H9 (cell line): ENCODE results near the gene DCAF15. TPM values are rescaled to one million over a fixed set of nuclear protein-coding genes. Genes with fewer than 3 reads are reported as not detected.
"Not testable (repeated sequence)": the region's sequence is repeated elsewhere in the genome, so short reads cannot be mapped to it uniquely, and the experiment has no call there.

Experiments used
- DNase-seq: peaks from one replicate; pipeline ENCODE4 v3.0.0-alpha.2; 2017
- H2AFZ ChIP-seq: one replicate; pipeline ENCODE4 v1.6.1; 2013; ENCODE audit warnings: mild to moderate bottlenecking, low read length, control low read depth, moderate library complexity
- H2AK5ac ChIP-seq: 2 replicates; pipeline ENCODE4 v1.6.1; 2013; ENCODE audit warnings: low read length, control low read depth, mixed read lengths; ENCODE audit not compliant: insufficient read length
- H2BK120ac ChIP-seq: one replicate; pipeline ENCODE4 v1.6.1; 2013; ENCODE audit warnings: low read depth, mild to moderate bottlenecking, low read length, control low read depth, inconsistent platforms; ENCODE audit not compliant: poor library complexity, severe bottlenecking
- H2BK12ac ChIP-seq: 2 replicates; pipeline ENCODE4 v1.6.1; 2013; ENCODE audit warnings: low read length, control low read depth, mixed read lengths, low read depth; ENCODE audit not compliant: insufficient read length
- H2BK15ac ChIP-seq: 2 replicates; pipeline ENCODE4 v1.6.1; 2013; ENCODE audit warnings: low read depth, low read length, control low read depth
- H2BK20ac ChIP-seq: one replicate; pipeline ENCODE4 v1.6.1; 2013; ENCODE audit warnings: low read depth, mild to moderate bottlenecking, low read length, control low read depth, inconsistent platforms; ENCODE audit not compliant: poor library complexity, severe bottlenecking
- H2BK5ac ChIP-seq: 2 replicates; pipeline ENCODE4 v1.6.1; 2013; ENCODE audit warnings: low read length, control low read depth, mixed read lengths; ENCODE audit not compliant: insufficient read length
- H3K14ac ChIP-seq: 2 replicates; pipeline ENCODE4 v1.6.1; 2013; ENCODE audit warnings: low read length, control low read depth; ENCODE audit not compliant: insufficient read depth
- H3K18ac ChIP-seq: 2 replicates; pipeline ENCODE4 v1.6.1; 2013; ENCODE audit warnings: low read depth, mild to moderate bottlenecking, mixed read lengths, low read length, control low read depth; ENCODE audit not compliant: insufficient read length
- H3K23ac ChIP-seq: 2 replicates; pipeline ENCODE4 v1.6.1; 2013; ENCODE audit warnings: low read length, control low read depth, mixed read lengths, low read depth; ENCODE audit not compliant: insufficient read length
- H3K23me2 ChIP-seq: 2 replicates; pipeline ENCODE4 v1.6.1; 2013; ENCODE audit warnings: low read depth, mild to moderate bottlenecking, mixed read lengths, low read length, control low read depth; ENCODE audit not compliant: insufficient read length, poor library complexity, severe bottlenecking
- H3K27ac ChIP-seq: 2 replicates; pipeline ENCODE4 v1.5.1; 2013; ENCODE audit warnings: low read length, control low read depth, mixed read lengths, low read depth; ENCODE audit not compliant: insufficient read length
- H3K27me3 ChIP-seq: 2 replicates; pipeline ENCODE4 v1.6.1; 2013; ENCODE audit warnings: low read length, control low read depth, inconsistent platforms; ENCODE audit not compliant: insufficient read depth
- H3K4ac ChIP-seq: 2 replicates; pipeline ENCODE4 v1.6.1; 2013; ENCODE audit warnings: low read depth, mild to moderate bottlenecking, control low read depth, inconsistent platforms, low read length, moderate library complexity
- H3K4me1 ChIP-seq: 2 replicates; pipeline ENCODE4 v1.6.1; 2013; ENCODE audit warnings: low read length, control low read depth, inconsistent platforms; ENCODE audit not compliant: insufficient read depth
- H3K4me2 ChIP-seq: 2 replicates; pipeline ENCODE4 v1.6.1; 2013; ENCODE audit warnings: low read length, control low read depth, mixed read lengths; ENCODE audit not compliant: insufficient read length, insufficient read depth
- H3K56ac ChIP-seq: 2 replicates; pipeline ENCODE4 v1.6.1; 2013; ENCODE audit warnings: low read depth, mild to moderate bottlenecking, mixed read lengths, low read length, control low read depth; ENCODE audit not compliant: insufficient read length
- H3K79me1 ChIP-seq: 2 replicates; pipeline ENCODE4 v1.6.1; 2013; ENCODE audit warnings: low read depth, mild to moderate bottlenecking, moderate library complexity, low read length, control low read depth, inconsistent platforms; ENCODE audit not compliant: insufficient read depth, poor library complexity, severe bottlenecking
- H3K79me2 ChIP-seq: 2 replicates; pipeline ENCODE4 v1.6.1; 2013; ENCODE audit warnings: low read length, control low read depth, inconsistent platforms; ENCODE audit not compliant: insufficient read depth
- H3K9ac ChIP-seq: 2 replicates; pipeline ENCODE4 v1.6.1; 2013; ENCODE audit warnings: low read length, control low read depth, mixed read lengths; ENCODE audit not compliant: insufficient read length; ENCODE audit errors: extremely low read depth
- H3K9me3 ChIP-seq: one replicate; pipeline ENCODE4 v1.6.1; 2013; ENCODE audit warnings: low read depth, low read length, inconsistent platforms; ENCODE audit not compliant: control insufficient read depth
- H3T11ph ChIP-seq: one replicate; pipeline ENCODE4 v1.6.1; 2013; ENCODE audit warnings: mild to moderate bottlenecking, low read length, control low read depth, inconsistent platforms
- H4K20me1 ChIP-seq: one replicate; pipeline ENCODE4 v1.6.1; 2013; ENCODE audit not compliant: control insufficient read depth, insufficient read length, insufficient read depth
- H4K5ac ChIP-seq: 2 replicates; pipeline ENCODE4 v1.6.1; 2013; ENCODE audit warnings: low read depth, mild to moderate bottlenecking, mixed read lengths, low read length, control low read depth; ENCODE audit not compliant: insufficient read length
- H4K8ac ChIP-seq: replicated peaks from 2 replicates; pipeline ENCODE4 v1.6.1; 2013; ENCODE audit warnings: low read length, control low read depth, mixed read lengths, low read depth; ENCODE audit not compliant: insufficient read length
- H4K91ac ChIP-seq: 2 replicates; pipeline ENCODE4 v1.6.1; 2013; ENCODE audit warnings: low read depth, mild to moderate bottlenecking, moderate library complexity, mixed read lengths, low read length, control low read depth; ENCODE audit not compliant: insufficient read length
- H3K27ac Mint-ChIP-seq, 3 experiments: 2 replicates in 2 of 3; 3 replicates in 1 of 3; pipeline ENCODE4 v1.8.0; 2020 to 2021; ENCODE audit warnings: mixed read lengths in 3 of 3, mild to moderate bottlenecking in 1 of 3, moderate library complexity in 1 of 3
- H3K27me3 Mint-ChIP-seq: 2 replicates; pipeline ENCODE4 v1.8.0; 2021; ENCODE audit warnings: low read depth, mild to moderate bottlenecking, moderate library complexity, mixed read lengths
- H3K36me3 Mint-ChIP-seq, 3 experiments: 2 replicates in 2 of 3; 3 replicates in 1 of 3; pipeline ENCODE4 v1.8.0; 2020 to 2021; ENCODE audit warnings: low read depth in 3 of 3, mixed read lengths in 3 of 3; ENCODE audit not compliant: insufficient read depth in 1 of 3
- H3K4me1 Mint-ChIP-seq, 2 experiments: 2 replicates each; pipeline ENCODE4 v1.8.0; 2020; ENCODE audit warnings: mixed read lengths in 2 of 2
- H3K4me3 Mint-ChIP-seq, 2 experiments: 2 replicates in 1 of 2; 3 replicates in 1 of 2; pipeline ENCODE4 v1.8.0; 2020 to 2021; ENCODE audit warnings: mild to moderate bottlenecking in 2 of 2, mixed read lengths in 2 of 2, moderate library complexity in 1 of 2
- H3K9me3 Mint-ChIP-seq, 2 experiments: 2 replicates in 1 of 2; 3 replicates in 1 of 2; pipeline ENCODE4 v1.8.0; 2020; ENCODE audit warnings: mild to moderate bottlenecking in 2 of 2, mixed read lengths in 2 of 2, moderate library complexity in 1 of 2
- WGBS: extraction: QIAGEN DNeasy Blood & Tissue Kit; methylation state at CpG from one replicate; pipeline ENCODE4 v1.1.7; 2013; ENCODE audit warnings: missing lambda C conversion rate, low lambda C conversion rate, mixed read lengths; ENCODE audit not compliant: insufficient read length; ENCODE audit errors: extremely low coverage; 5-methylcytosine and 5-hydroxymethylcytosine counted together
- total RNA-seq: library from RNA; stranded (reverse); gene quantifications from 2 replicates; pipeline ENCODE4 v1.2.1, GENCODE V29; 2021
- TF ChIP-seq, protein P1 (sequence below): fragments of 200-600 bp; sonication (generic); conservative IDR thresholded peaks from 3 replicates; pipeline ENCODE4 v1.8.0; 2021; ENCODE audit warnings: antibody characterized with exemption, mild to moderate bottlenecking

DCAF15 gene
- total RNA-seq, 1 experiment from 2014 or later: 82.5 TPM

DNA sequence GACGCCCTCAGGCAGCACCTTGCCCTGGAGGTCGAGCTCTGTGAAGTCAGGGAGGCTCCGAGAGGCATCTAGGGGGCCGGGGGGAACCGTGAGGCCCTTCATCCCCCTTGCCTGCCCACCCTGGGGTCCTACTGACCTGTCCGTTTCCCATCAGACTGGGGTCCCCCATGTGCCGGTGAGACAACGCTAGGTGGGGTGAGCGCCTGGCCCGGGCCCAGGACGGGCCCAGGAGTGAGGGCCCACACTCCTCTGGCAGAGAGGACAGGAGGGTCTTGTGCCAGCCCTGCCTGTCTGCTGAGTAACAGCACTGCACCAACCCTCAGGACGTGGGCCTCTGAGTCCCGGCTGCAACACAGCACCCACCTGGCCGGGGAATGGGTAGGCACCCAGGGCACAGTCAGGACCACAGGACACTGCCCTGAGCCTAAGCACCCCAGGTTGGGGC lies 14.4 kb downstream of the DCAF15 start:
- peaks cover 11 to 44% (median 22%) of the 10 kb centered on the region in 3 experiments; a peak in 6 of 7 replicates for H3K36me3 Mint-ChIP-seq

DNA sequence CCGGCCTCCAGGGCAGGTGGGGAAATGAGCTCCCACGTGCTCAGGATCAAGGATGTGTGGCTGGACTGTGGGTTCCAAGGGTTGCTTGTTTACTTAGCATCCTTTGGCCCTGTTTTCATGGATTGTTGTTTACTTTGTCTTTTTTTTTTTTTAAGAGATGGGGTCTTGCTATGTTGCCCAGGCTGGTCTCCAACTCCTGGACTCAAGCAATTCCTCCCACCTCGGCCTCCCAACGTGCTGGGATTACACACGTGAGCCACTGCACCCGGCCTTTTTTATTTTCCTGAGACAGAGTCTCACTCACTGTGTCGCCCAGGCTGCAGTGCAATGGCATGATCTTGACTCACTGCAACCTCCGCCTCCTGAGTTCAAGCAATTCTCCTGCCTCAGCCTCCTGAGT lies 14.9 kb downstream of the DCAF15 start:
- not testable (repeated sequence) for H3K27ac ChIP-seq, H3K23me2 ChIP-seq, H3K27me3 ChIP-seq, H2BK15ac ChIP-seq, H2BK5ac ChIP-seq, H3K9ac ChIP-seq, H3T11ph ChIP-seq, H3K4ac ChIP-seq, H3K27ac Mint-ChIP-seq, H2AK5ac ChIP-seq, H2AFZ ChIP-seq, H4K20me1 ChIP-seq, H3K18ac ChIP-seq, H3K79me2 ChIP-seq, H2BK20ac ChIP-seq, H3K27me3 Mint-ChIP-seq, H3K4me1 Mint-ChIP-seq, H3K56ac ChIP-seq, H3K79me1 ChIP-seq, H3K9me3 ChIP-seq, H2BK12ac ChIP-seq, H3K9me3 Mint-ChIP-seq, H3K23ac ChIP-seq, H4K5ac ChIP-seq, H3K4me1 ChIP-seq, H3K4me3 Mint-ChIP-seq, H3K4me2 ChIP-seq, H4K8ac ChIP-seq, H4K91ac ChIP-seq, DNase-seq, H3K14ac ChIP-seq, H2BK120ac ChIP-seq
- whole genome bisulfite sequencing: no CpG with 5 or more reads among the region's 8 CpGs
- H3K36me3 Mint-ChIP-seq: peaks cover 10 to 45% (median 23%) of the 10 kb centered on the region in 3 experiments; a peak in 6 of 7 replicates

More for the DNA sequence above, 14.4 kb downstream of the DCAF15 start:
- Histone ChIP-seq H3K23ac (no peak overlapping the region), H3T11ph (no peak overlapping the region), H2BK5ac (no peak overlapping the region), H4K20me1 (no peaks in the 10 kb centered on the region), H2AFZ (no peak overlapping the region), H3K79me2 (no peaks in the 10 kb centered on the region), H3K56ac (no peak overlapping the region), H2BK120ac (no peak overlapping the region), H3K4ac (no peak overlapping the region), H4K8ac (no peak overlapping the region), H4K91ac (no peak overlapping the region), H3K79me1 (no peaks in the 10 kb centered on the region), H3K18ac (no peak overlapping the region), H3K4me1 (no peaks in the 10 kb centered on the region), H2AK5ac (no peak overlapping the region), H3K4me2 (no peak overlapping the region), H2BK20ac (no peak overlapping the region), H3K9ac (no peak overlapping the region), H3K27me3 (no peaks in the 10 kb centered on the region), H2BK15ac (no peak overlapping the region), H3K9me3 (no peaks in the 10 kb centered on the region), H3K27ac (no peak overlapping the region), H4K5ac (no peak overlapping the region), H3K23me2 (no peaks in the 10 kb centered on the region), H2BK12ac (no peak overlapping the region), H3K14ac (no peak overlapping the region)
- no peaks in the 10 kb centered on the region for H3K9me3 Mint-ChIP-seq
- no peak overlapping the region for H3K27ac Mint-ChIP-seq
- peaks cover under 1 to 2% of the 10 kb centered on the region in 2 experiments; a peak in 3 of 4 replicates for H3K4me1 Mint-ChIP-seq
- no peak for DNase-seq
- TF ChIP-seq, protein P1, sequence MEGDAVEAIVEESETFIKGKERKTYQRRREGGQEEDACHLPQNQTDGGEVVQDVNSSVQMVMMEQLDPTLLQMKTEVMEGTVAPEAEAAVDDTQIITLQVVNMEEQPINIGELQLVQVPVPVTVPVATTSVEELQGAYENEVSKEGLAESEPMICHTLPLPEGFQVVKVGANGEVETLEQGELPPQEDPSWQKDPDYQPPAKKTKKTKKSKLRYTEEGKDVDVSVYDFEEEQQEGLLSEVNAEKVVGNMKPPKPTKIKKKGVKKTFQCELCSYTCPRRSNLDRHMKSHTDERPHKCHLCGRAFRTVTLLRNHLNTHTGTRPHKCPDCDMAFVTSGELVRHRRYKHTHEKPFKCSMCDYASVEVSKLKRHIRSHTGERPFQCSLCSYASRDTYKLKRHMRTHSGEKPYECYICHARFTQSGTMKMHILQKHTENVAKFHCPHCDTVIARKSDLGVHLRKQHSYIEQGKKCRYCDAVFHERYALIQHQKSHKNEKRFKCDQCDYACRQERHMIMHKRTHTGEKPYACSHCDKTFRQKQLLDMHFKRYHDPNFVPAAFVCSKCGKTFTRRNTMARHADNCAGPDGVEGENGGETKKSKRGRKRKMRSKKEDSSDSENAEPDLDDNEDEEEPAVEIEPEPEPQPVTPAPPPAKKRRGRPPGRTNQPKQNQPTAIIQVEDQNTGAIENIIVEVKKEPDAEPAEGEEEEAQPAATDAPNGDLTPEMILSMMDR: no peak
- WGBS: no CpG with 5 or more reads among the region's 14 CpGs
- H3K4me3 Mint-ChIP-seq: no peak overlapping the region
- H3K27me3 Mint-ChIP-seq: no peaks in the 10 kb centered on the region
